Activated CD8-positive, alpha-beta memory T cell treated with anti-CD3 and anti-CD28 coated beads, Interleukin-2, amount 50 U/mL, for 24 hours (primary cell): ENCODE results near the gene C1QTNF8.
"Not testable (repeated sequence)": the region's sequence is repeated elsewhere in the genome, so short reads cannot be mapped to it uniquely, and the experiment has no call there.

Experiments
- DNase-seq: peaks from one replicate; pipeline ENCODE4 v3.0.0-alpha.2; 2020; ENCODE audit errors: extremely low read depth

C1QTNF8 gene

DNA sequence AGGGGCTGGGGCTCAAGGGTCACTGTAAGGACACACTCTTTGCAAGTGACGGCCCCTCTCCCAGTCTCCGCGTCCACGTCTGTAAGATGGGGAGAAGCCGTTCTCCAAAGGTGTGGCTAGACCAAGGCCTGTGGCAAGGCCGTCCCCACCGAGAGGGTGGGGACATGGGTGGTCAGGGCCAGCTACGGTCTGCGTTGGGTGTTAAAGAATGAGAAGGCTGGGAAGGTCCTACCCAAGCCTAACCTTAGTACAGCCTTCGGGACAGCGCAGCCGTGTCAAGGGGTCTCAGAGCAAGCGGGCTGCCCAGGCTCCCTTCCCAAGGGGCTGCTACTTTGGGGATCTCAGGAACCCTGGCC is 1.9 kb downstream of the C1QTNF8 start:
- DNase-seq = no peak

DNA sequence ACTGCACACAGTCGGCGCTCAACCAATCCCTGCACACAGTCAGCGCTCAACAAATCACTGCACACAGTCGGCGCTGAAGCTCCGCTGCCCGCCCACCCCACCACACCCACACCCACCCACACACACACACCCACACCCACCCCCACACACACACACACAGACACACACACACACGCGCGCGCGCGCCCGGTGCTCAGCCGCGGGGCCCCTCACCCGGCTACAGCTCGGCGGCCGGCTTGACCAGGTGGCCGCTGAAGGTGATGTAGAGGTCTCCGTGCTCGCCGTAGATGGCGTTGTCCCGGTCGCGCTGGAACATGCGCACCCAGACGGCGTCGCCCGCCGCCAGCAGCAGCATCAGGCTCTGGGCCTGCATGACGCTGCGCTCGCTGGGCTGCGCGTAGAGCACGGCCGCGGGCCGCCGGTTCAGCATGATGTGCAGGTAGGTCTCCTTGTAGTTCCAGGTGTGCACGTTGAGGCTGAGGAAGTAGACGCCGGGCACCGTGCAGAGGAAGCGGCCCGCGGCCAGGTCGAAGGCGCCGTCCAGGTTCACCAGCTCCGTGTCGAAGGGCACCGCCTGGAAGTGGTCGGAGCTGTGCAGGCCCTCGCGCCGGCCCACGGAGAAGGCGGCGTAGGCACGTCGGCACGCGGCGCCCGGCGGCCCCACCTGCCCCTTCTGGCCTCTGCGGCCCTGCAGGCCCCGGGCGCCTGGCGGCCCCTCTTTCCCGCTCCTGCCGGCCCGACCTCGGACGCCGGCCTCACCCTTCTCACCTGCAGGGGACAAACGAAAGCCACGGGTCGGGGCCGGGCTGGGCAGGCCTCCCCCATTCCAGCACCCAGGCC is 2.5 kb downstream of the C1QTNF8 start:
- DNase-seq = no peak

DNA sequence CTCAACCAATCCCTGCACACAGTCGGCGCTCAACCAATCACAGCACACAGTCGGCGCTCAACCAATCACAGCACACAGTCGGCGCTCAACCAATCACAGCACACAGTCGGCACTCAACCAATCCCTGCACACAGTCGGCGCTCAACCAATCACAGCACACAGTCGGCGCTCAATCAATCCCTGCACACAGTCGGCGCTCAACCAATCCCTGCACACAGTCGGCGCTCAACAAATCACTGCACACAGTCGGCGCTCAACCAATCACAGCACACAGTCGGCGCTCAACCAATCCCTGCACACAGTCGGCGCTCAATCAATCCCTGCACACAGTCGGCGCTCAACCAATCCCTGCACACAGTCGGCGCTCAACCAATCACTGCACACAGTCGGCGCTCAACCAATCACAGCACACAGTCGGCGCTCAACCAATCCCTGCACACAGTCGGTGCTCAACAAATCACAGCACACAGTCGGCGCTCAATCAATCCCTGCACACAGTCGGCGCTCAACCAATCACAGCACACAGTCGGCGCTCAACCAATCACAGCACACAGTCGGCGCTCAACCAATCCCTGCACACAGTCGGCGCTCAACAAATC is 3.3 kb downstream of the C1QTNF8 start:
- DNase-seq = not testable (repeated sequence)

DNA sequence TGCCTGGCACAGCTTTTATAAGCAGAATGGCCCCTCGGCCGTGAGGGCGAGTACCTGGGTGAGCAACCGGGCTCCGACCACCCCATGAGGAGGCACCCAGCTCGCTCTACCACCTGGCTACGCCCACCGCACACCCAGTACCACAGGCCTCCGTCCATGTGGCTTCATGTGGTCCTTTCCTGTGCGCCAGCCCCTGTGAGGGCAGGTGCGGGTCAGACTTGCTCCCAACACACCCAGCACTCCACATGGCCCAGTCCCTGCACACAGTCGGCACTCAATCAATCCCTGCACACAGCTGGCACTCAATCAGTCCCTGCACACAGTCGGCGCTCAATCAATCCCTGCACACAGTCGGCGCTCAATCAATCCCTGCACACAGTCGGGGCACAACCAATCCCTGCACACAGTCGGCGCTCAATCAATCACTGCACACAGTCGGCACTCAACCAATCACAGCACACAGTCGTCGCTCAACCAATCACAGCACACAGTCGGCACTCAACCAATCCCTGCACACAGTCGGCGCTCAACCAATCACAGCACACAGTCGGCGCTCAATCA is 4.0 kb downstream of the C1QTNF8 start:
- DNase-seq = no peak

DNA sequence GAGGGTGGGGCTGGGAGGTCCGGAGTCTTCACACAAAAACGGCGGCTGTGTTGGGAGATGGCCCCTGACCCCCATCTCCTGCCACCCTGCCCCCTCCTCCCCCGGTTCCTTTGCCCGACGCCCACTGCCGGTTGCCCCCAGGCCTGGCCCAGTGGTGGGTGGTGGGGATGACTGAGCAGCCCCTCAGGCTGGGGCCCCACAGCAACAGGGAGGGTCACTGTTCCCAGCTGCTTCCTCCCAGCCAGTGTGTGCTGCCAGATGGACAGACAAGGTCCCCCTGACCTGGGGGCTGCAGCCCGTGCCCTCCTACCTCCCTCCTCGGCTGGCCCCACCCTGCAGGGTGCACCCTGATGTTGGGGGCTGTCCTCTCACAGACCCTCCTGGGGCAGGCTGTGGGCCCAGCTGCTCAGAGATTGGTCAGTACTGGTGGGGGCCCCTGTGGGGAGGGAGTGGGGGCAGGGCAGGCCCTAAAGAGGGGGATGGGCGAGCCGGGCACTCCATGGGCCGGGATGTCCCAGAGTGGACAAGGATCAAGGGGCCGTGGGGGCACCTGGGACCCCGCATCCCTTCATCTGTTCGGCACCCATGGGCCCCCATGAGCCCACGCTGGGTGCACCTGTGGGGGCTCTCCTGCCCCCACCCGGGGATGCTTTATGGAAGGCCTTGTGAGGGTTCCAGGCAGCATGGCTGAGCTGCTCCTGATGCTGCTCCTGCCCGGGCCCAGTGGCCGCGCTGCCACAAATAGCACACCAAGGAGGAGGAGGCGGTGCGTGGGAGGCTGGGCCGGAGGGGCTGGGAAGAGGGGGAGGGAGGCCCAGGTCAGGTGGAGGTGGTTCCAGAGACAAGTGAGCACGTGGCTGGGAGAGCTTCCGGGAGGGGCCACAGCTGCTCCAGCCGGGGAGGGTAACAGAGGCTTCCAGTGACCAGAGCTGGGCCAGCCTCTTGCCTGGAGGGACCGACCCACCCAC is 5.1 kb downstream of the C1QTNF8 start:
- no peak for DNase-seq

DNA sequence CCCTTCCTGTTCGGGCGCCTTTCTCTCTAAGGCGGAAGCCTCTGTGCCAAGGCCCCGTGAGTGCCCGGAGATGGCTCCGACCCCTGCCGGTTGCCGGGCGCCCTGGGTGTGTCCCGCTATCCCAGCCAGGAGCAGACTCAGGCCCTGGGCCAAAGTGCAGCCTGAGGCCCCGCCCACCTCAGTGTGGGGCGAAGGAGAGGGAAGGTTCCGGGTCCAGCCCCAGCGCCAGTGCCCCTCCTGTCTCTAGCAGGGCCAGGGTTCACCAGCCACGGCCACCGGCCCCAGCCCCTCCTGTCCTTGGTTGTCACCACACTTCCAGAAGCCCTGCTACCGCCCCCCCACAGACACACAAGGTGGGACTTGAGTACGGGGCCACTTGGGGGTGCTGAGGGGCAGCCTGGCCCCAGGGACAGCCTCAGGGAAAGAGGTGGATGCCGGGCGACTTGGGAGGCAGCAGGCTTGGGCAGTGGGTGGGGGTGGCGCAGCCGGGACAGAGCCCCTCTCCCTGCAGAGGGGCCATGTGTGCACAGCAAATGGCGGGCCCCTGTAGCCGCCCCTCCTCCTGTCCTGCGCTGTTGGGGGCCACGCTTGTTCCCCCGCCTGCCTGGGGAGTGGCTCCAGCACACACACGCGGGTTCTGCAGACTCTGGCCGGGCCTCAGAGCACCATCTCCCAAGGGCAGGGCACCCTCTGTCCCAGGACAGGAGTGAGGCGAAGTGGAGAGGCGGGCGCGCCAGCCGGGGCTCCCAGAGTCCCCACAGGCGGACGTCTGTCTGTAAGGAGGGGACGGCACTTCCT is 6.0 kb downstream of the C1QTNF8 start:
- no peak for DNase-seq

DNA sequence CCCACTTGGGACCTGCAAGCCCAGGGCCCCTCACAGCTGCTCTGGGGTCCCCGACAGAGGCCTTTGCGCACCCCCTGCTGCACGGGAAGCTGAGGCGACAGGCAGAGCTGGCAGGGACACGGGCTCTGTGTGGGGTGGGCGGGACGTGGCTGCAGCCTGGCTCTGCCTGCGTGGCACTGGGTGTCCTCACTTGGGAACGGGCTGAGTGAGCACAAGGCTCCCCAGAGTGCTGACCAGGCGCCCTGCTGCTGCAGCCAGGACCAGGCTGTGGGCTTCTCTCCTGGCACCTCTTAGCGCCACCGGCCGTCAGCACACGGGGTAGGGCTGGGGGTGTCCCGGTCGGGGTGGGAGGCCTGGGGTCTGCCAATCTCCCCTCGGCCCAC is 6.6 kb downstream of the C1QTNF8 start:
- no peak for DNase-seq

DNA sequence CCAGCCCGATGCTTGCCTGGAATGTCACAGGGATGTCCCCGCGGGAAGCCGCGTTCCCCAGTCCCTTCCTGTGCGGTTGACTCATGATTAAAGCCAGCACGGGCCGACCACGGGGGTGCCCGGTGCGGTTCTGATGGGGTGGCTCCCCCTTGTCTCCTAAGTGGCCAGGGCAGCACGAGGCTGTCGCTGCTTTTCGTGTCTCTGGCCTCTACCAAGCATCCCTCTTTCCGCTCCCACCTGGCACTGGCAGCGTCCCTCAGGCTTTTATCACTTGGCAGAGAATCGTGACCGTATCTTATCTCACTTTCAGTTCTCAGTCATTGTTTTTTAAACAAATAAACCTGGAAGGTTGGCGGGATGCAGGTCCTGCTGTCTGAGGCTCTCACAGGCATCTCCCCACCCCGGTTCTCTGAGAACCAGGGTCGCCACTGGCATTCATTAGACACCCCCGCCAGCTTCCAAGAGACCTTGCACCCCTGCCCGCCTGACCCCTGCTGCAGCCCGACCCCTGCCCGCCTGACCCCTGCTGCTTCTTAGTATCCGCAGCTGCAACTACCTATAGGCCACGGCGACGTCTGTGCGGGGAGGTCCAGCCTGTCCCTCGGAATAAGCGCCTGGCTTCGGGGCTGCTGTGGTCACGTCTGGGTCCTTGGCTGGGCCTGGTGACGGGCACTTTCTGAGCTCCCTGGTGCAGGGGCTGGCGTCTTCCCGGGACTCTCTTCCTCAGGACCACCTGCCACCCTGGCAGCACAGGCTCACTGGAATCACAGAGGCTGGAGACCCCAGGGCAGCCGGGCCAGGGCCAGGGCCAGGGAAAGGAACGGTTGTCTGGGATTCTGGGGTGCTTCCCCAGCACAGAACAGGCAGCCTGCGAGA is 7.5 kb downstream of the C1QTNF8 start:
- DNase-seq = no peak

DNA sequence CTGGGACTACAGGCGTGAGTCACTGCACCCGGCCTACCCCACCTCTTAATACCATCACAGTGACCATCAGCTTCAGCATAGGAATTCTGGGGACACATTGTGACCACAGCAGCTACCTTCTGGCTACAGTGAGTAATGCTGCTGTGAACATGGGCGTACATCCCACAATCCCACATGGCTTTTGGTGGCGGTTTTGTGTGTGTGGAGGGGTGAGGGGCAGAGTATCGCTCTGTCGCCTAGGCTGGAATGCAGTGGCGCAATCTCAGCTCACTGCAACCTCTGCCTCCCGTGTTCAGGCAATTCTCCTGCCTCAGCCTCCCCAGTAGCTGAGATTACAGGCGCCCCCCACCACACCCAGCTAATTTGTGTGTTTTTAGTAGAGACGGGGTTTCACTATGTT is 9.6 kb downstream of the C1QTNF8 start:
- DNase-seq = not testable (repeated sequence)

DNA sequence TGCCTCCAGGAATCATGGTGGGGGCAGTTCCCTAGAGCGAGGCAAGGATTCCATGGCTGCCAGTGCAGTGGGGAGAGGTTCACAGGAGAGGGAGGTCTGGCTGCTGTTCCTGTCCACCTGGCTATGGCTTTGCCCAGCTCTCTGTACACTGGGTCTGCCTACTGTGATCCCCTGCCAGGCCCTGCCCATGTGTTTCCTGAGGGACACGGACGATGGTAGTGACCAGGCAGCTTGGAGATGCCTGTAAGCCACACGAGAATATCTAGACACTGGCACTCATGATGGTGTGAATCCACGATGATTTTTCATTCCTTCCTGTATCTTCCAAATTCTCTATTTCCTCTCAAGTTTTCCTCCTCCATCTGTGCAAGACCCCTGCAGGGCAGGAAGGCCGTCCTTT is 11.1 kb downstream of the C1QTNF8 start:
- no peak for DNase-seq

DNA sequence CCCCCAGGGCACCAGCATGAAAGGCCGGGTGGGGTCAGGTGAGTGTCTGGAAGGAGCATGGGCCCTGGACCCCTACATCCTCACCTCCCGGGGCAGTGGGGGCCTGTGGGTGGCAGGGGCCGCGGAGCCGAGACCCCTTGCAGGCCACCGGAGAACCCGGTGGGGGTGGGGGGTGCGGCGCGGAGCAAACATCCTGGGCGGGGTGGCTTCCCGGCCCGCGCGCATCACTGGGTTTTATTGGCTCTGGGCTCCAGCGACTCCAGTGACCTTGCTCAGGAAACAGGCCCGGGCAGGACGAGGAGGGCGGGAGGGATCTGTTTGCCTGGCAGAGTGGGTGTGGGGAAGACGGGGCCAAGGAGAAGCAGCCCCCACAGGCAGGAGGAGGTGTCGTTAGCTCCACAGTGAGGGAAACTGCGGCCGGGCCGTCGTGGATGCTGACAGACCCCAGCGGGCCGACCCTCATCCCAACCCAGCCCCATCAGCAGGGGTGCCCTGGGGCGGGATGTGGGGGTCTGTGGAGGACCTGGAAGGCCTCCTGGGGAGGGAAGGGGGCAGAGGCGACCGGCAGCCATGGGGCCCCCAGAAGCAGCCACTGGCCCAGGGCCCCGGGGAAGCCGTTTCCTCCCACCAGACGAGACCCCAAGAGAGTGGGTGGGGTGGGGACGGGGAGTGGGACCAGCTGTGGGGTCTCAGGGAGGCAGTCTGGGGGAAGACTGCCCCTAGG is 12.9 kb downstream of the C1QTNF8 start:
- no peak for DNase-seq

DNA sequence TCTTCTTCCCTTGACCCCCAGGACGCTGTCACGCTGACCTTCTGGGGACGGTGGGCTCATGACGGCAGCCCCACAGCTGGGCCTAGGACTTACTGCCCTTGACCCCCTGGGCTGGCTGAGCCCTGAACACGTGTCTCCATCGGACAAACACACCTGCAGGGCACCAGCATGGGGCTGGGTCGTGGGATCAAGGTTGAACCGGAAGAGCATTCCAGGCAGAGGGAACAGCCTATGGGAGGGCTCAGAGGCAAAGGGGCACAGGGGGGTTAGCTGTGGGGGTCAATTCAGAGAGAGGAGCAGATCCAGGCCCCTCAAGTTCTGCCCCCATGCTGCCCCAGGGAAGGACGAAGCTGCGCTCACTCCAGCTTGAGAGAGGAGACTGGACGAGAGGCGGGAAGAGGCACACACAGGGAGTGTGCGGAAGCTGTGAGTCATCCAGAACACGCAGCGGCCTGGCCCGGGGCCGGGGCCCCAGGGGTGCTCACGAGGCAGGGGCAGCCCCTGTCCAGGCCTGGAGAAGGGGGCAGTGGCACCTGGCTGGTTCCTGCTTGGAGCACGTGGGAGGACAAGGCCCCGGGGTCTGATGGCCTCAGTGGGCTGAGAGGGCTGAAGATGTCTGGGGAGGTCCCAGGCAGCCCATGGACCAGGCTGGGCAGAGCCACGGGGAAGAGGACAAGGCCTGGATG is 13.6 kb downstream of the C1QTNF8 start:
- no peak for DNase-seq

DNA sequence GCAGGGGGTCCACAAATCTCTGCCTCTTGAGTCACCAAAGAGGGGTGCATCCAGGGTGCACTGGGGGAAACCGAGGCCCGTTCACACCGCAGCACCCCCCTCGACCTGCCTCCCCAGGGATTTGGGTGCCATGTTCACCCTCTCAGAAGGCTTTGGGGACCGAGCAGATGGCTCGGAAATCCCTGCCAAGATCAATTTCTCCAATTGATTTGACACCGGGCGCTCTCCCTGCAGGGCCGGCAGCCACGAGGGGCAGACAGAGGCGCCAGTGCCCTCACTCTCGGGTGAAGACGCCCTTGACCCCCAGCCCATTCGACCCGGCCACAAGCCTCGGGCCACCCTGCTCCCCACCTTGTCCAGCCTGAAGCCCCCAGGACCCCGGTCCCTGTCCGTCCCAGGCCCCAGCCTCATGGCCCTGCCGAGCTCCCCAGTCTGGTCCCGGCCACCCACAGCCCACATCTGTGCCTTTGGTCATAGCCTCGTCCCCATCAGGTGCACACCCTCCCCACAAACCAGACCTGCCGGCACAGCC is 14.2 kb downstream of the C1QTNF8 start:
- no peak for DNase-seq

DNA sequence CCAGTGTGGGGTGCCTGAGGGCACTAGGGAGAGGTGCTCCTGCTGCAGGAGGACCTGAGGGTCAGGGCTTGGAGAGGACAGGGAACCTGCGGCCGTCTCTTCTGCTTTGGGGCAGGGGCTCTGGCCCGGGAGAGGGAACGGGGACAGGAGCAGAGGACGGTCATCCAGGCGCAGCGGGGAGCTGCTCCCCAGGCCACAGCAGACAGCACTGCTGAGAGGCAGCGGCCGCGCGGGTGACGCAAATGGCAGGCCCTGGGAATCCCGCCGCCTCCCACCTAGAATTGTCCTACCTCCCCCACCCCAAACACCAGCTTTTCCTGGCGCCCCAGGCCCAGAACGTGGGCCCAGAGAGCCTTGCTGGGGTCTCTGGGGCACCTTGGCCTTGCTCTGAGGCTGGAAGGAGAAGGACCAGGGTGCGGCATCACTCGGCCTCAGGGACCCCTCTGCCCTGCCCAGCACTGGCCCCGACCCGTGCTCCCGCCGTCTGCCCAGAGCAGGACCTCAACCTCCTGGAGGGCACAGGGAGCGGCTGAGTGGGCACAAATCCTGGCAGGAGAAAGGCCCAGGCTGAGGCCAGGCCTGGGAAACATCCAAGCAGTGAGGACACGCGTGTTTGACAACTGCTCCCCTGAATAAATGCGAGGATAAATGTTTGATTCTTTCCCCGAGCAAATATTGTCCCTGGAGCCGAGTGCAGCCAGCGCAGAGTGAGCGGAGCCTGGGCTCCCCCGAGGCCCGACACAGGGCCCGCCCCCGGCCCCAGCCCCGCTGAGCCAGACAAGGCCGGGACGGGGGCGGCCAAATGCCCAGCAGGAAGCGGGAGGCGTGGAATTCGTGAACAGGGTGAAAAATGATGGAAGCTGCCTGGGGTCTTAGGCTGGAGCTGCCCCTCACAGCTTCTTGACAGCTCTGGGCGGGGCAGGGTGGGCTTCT is 15.0 kb downstream of the C1QTNF8 start:
- DNase-seq = no peak

DNA sequence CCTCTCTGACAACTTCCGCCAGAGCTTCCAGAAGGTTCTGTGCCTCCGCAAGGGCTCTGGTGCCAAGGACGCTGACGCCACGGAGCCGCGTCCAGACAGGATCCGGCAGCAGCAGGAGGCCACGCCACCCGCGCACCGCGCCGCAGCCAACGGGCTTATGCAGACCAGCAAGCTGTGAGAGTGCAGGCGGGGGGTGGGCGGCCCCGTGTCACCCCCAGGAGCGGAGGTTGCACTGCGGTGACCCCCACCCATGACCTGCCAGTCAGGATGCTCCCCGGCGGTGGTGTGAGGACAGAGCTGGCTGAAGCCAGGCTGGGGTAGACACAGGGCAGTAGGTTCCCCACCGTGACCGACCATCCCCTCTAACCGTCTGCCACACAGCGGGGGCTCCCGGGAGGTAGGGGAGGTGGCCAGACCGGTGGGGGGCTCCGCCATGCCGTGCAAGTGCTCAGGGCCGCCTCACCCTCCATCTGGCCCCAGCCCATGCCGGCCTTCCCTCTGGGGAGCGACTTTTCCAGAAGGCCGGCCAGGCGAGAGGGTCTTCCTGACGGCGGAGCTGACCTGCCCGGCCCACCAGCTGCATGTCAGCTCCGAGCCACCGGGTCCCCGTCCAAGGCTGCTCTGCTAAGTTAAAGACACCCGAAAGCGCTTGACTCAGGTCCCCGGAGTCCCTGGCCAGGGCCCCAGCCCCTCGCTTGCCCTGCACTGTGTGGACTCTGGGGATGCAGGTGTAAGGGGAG is 16.1 kb downstream of the C1QTNF8 start:
- DNase-seq = no peak

DNA sequence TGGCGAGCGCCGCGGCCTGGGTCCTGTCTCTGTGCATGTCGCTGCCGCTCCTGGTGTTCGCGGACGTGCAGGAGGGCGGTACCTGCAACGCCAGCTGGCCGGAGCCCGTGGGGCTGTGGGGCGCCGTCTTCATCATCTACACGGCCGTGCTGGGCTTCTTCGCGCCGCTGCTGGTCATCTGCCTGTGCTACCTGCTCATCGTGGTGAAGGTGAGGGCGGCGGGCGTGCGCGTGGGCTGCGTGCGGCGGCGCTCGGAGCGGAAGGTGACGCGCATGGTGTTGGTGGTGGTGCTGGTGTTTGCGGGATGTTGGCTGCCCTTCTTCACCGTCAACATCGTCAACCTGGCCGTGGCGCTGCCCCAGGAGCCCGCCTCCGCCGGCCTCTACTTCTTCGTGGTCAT is 16.7 kb downstream of the C1QTNF8 start:
- no peak for DNase-seq

DNA sequence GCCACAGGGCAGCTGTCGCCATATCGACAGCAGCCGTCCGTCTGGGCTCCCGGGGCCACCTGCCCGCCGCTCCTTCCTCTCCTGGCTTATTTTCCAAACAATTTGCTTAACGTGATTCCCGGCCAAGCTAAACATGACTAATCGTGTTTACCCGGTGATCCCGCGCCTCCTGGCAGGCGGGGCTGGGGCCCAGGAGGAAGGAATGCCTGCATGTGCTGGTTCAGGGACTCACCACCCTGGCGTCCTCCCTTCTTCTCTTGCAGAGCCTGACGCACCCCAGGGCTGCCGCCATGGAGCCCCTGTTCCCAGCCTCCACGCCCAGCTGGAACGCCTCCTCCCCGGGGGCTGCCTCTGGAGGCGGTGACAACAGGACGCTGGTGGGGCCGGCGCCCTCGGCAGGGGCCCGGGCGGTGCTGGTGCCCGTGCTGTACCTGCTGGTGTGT is 17.4 kb downstream of the C1QTNF8 start:
- no peak for DNase-seq
